ENCODE measurements around the gene CYP4F8. TPM values are rescaled to one million over a fixed set of nuclear protein-coding genes. Genes with fewer than 3 reads are reported as not detected.

The CYP4F8 gene
- total and polyA plus RNA-seq, 2 donors (not counting 1 experiment from before 2014, with no cell fraction given) = not detected

GRCh38 chr19:15651791-15652190 is 36.8 kb downstream of the CYP4F8 start:
- no peak overlapping the region for H3K9ac ChIP-seq (ENCODE audit: low read length)
- no peak overlapping the region for H3K4me3 Mint-ChIP-seq
- peaks cover 29% of the 10 kb centered on the region for H3K27me3 Mint-ChIP-seq
- ATAC-seq (ENCODE audit: low read depth) = no peak
- ChIA-PET CTCF (no interaction called here), POLR2A (no interaction called here)
- H3K79me2 ChIP-seq (ENCODE audit: control insufficient read depth, insufficient read depth, low read length) = no peaks in the 10 kb centered on the region
- no peaks in the 10 kb centered on the region for H3K36me3 ChIP-seq (replicated peaks in 1 of 2; ENCODE audit: control extremely low read depth in 1 of 2, control insufficient read depth in 1 of 2, extremely low read depth in 1 of 2, insufficient read depth in 2 of 2, low read length in 1 of 2)
- intact Hi-C loops (cut with micrococcal nuclease) = no loop called here
- H3K27me3 ChIP-seq (replicated peaks in 1 of 4; ENCODE audit: control extremely low read depth in 1 of 4, control insufficient read depth in 3 of 4, insufficient read depth in 4 of 4, low read length in 3 of 4) = peaks cover 0 to 9% (median 3%) of the 10 kb centered on the region in 4 experiments
- no peaks in the 10 kb centered on the region for H4K20me1 ChIP-seq (ENCODE audit: control insufficient read depth, insufficient read depth, low read length, poor library complexity, severe bottlenecking)
- H3K27ac Mint-ChIP-seq = no peak overlapping the region
- H3K4me2 ChIP-seq (replicated peaks; ENCODE audit: low read depth, low read length, poor library complexity, severe bottlenecking) = no peak overlapping the region
- H3K9me3 ChIP-seq (ENCODE audit: control extremely low read depth in 1 of 3, control insufficient read depth in 2 of 3, insufficient read depth in 1 of 3, low read length in 2 of 3) = no peaks in the 10 kb centered on the region
- no peak overlapping the region for H3K27ac ChIP-seq (ENCODE audit: low read length in 2 of 2)
- WGBS (ENCODE audit: insufficient coverage) = no CpG with 5 or more reads among the region's 3 CpGs
- H3K4me1 Mint-ChIP-seq = no peaks in the 10 kb centered on the region
- H3K4me1 ChIP-seq (ENCODE audit: control insufficient read depth in 2 of 2, insufficient read depth in 2 of 2, low read length in 2 of 2) = no peaks in the 10 kb centered on the region
- H3K4me3 ChIP-seq (ENCODE audit: control extremely low read depth in 1 of 5, extremely low read depth in 1 of 5, insufficient read depth in 1 of 5, low read depth in 2 of 5, low read length in 4 of 5) = no peak overlapping the region
- H3K9me3 Mint-ChIP-seq (ENCODE audit: insufficient read depth) = no peaks in the 10 kb centered on the region
- H2AFZ ChIP-seq (ENCODE audit: insufficient read depth, low read depth, low read length, poor library complexity, severe bottlenecking) = no peak overlapping the region
- DNase-seq = no peak
- no peak for TF ChIP-seq EZH2 (IDR thresholded peaks at IDR 0.05; ENCODE audit: borderline replicate concordance, insufficient read depth, low read depth, low read length, poor library complexity, severe bottlenecking)
- TF ChIP-seq CTCF (IDR thresholded peaks at IDR 0.05) = no peak

GRCh38 chr19:15652559-15653278 is 37.7 kb downstream of the CYP4F8 start:
- H3K36me3 ChIP-seq (replicated peaks in 1 of 2; ENCODE audit: control extremely low read depth in 1 of 2, control insufficient read depth in 1 of 2, extremely low read depth in 1 of 2, insufficient read depth in 2 of 2, low read length in 1 of 2) = no peaks in the 10 kb centered on the region
- DNase-seq (no peak), ATAC-seq (ENCODE audit: low read depth) (no peak)
- H3K9ac ChIP-seq (ENCODE audit: low read length) = no peak overlapping the region
- H3K4me3 ChIP-seq (ENCODE audit: control extremely low read depth in 1 of 5, extremely low read depth in 1 of 5, insufficient read depth in 1 of 5, low read depth in 2 of 5, low read length in 4 of 5) = no peak overlapping the region
- Mint-ChIP-seq H3K27me3 (peaks cover 36% of the 10 kb centered on the region), H3K27ac (no peak overlapping the region), H3K4me3 (no peak overlapping the region), H3K4me1 (no peaks in the 10 kb centered on the region), H3K9me3 (ENCODE audit: insufficient read depth) (no peaks in the 10 kb centered on the region)
- H3K4me1 ChIP-seq (ENCODE audit: control insufficient read depth in 2 of 2, insufficient read depth in 2 of 2, low read length in 2 of 2) = no peaks in the 10 kb centered on the region
- POLR2A ChIA-PET = no interaction called here
- H2AFZ ChIP-seq (ENCODE audit: insufficient read depth, low read depth, low read length, poor library complexity, severe bottlenecking) = no peak overlapping the region
- H3K4me2 ChIP-seq (replicated peaks; ENCODE audit: low read depth, low read length, poor library complexity, severe bottlenecking) = no peak overlapping the region
- no peak for TF ChIP-seq CTCF (IDR thresholded peaks at IDR 0.05)
- no peak for TF ChIP-seq EZH2 (IDR thresholded peaks at IDR 0.05; ENCODE audit: borderline replicate concordance, insufficient read depth, low read depth, low read length, poor library complexity, severe bottlenecking)
- 67% methylated on average over 5 of the region's 8 CpGs for WGBS (ENCODE audit: insufficient coverage)
- CTCF ChIA-PET = no interaction called here
- no peaks in the 10 kb centered on the region for H3K9me3 ChIP-seq (ENCODE audit: control extremely low read depth in 1 of 3, control insufficient read depth in 2 of 3, insufficient read depth in 1 of 3, low read length in 2 of 3)
- intact Hi-C loops (cut with micrococcal nuclease) = no loop called here
- no peak overlapping the region for H3K27ac ChIP-seq (ENCODE audit: low read length in 2 of 2)
- H3K27me3 ChIP-seq (replicated peaks in 1 of 4; ENCODE audit: control extremely low read depth in 1 of 4, control insufficient read depth in 3 of 4, insufficient read depth in 4 of 4, low read length in 3 of 4) = peaks cover 0 to 12% (median 5%) of the 10 kb centered on the region in 4 experiments
- H3K79me2 ChIP-seq (ENCODE audit: control insufficient read depth, insufficient read depth, low read length) = no peaks in the 10 kb centered on the region
- no peaks in the 10 kb centered on the region for H4K20me1 ChIP-seq (ENCODE audit: control insufficient read depth, insufficient read depth, low read length, poor library complexity, severe bottlenecking)

Measured in B cell (primary cell).